Measurements from ENCODE around the gene APOA5.
"Not testable (repeated sequence)": the region's sequence is repeated elsewhere in the genome, so short reads cannot be mapped to it uniquely, and the experiment has no call there.

DNA sequence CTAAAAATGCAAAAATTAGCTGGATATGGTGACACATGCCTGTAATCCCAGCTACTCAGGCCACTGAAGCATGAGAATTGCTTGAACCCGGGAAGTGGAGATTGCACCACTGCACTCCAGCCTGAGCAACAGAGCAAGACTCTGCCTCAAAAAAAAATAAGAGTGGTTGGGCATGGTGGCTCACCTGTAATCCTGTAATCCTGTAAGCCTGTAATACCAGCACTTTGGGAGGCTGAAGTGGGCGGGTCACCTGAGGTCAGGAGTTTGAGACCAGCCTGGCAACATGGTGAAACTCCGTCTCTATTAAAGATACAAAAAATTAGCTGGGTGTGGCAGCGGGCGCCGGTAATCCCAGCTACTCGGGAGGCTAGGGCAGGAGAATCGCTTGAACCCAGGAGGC lies 35.6 kb downstream of the APOA5 start:
- TF ChIP-seq, protein P1, sequence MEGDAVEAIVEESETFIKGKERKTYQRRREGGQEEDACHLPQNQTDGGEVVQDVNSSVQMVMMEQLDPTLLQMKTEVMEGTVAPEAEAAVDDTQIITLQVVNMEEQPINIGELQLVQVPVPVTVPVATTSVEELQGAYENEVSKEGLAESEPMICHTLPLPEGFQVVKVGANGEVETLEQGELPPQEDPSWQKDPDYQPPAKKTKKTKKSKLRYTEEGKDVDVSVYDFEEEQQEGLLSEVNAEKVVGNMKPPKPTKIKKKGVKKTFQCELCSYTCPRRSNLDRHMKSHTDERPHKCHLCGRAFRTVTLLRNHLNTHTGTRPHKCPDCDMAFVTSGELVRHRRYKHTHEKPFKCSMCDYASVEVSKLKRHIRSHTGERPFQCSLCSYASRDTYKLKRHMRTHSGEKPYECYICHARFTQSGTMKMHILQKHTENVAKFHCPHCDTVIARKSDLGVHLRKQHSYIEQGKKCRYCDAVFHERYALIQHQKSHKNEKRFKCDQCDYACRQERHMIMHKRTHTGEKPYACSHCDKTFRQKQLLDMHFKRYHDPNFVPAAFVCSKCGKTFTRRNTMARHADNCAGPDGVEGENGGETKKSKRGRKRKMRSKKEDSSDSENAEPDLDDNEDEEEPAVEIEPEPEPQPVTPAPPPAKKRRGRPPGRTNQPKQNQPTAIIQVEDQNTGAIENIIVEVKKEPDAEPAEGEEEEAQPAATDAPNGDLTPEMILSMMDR (IDR thresholded peaks at IDR 0.05), result not testable (repeated sequence)
- TF ChIP-seq POLR2AphosphoS5 (IDR thresholded peaks at IDR 0.05; ENCODE audit: insufficient read depth in 1 of 2, low read depth in 1 of 2), result not testable (repeated sequence)

Measured in vagina (tissue), 2 donors.